H9 (cell line): ENCODE measurements around the gene ADGRF5. TPM values are rescaled to one million over a fixed set of nuclear protein-coding genes. Genes with fewer than 3 reads are reported as not detected.

ENCODE experiments used
- DNase-seq: peaks from one replicate; pipeline ENCODE4 v3.0.0-alpha.2; 2017
- H2AFZ ChIP-seq: one replicate; pipeline ENCODE4 v1.6.1; 2013; ENCODE audit warnings: mild to moderate bottlenecking, low read length, control low read depth, moderate library complexity
- H2AK5ac ChIP-seq: 2 replicates; pipeline ENCODE4 v1.6.1; 2013; ENCODE audit warnings: low read length, control low read depth, mixed read lengths; ENCODE audit not compliant: insufficient read length
- H2BK120ac ChIP-seq: one replicate; pipeline ENCODE4 v1.6.1; 2013; ENCODE audit warnings: low read depth, mild to moderate bottlenecking, low read length, control low read depth, inconsistent platforms; ENCODE audit not compliant: poor library complexity, severe bottlenecking
- H2BK12ac ChIP-seq: 2 replicates; pipeline ENCODE4 v1.6.1; 2013; ENCODE audit warnings: low read length, control low read depth, mixed read lengths, low read depth; ENCODE audit not compliant: insufficient read length
- H2BK15ac ChIP-seq: 2 replicates; pipeline ENCODE4 v1.6.1; 2013; ENCODE audit warnings: low read depth, low read length, control low read depth
- H2BK20ac ChIP-seq: one replicate; pipeline ENCODE4 v1.6.1; 2013; ENCODE audit warnings: low read depth, mild to moderate bottlenecking, low read length, control low read depth, inconsistent platforms; ENCODE audit not compliant: poor library complexity, severe bottlenecking
- H2BK5ac ChIP-seq: 2 replicates; pipeline ENCODE4 v1.6.1; 2013; ENCODE audit warnings: low read length, control low read depth, mixed read lengths; ENCODE audit not compliant: insufficient read length
- H3K14ac ChIP-seq: 2 replicates; pipeline ENCODE4 v1.6.1; 2013; ENCODE audit warnings: low read length, control low read depth; ENCODE audit not compliant: insufficient read depth
- H3K18ac ChIP-seq: 2 replicates; pipeline ENCODE4 v1.6.1; 2013; ENCODE audit warnings: low read depth, mild to moderate bottlenecking, mixed read lengths, low read length, control low read depth; ENCODE audit not compliant: insufficient read length
- H3K23ac ChIP-seq: 2 replicates; pipeline ENCODE4 v1.6.1; 2013; ENCODE audit warnings: low read length, control low read depth, mixed read lengths, low read depth; ENCODE audit not compliant: insufficient read length
- H3K23me2 ChIP-seq: 2 replicates; pipeline ENCODE4 v1.6.1; 2013; ENCODE audit warnings: low read depth, mild to moderate bottlenecking, mixed read lengths, low read length, control low read depth; ENCODE audit not compliant: insufficient read length, poor library complexity, severe bottlenecking
- H3K27ac ChIP-seq: 2 replicates; pipeline ENCODE4 v1.5.1; 2013; ENCODE audit warnings: low read length, control low read depth, mixed read lengths, low read depth; ENCODE audit not compliant: insufficient read length
- H3K27me3 ChIP-seq: 2 replicates; pipeline ENCODE4 v1.6.1; 2013; ENCODE audit warnings: low read length, control low read depth, inconsistent platforms; ENCODE audit not compliant: insufficient read depth
- H3K4ac ChIP-seq: 2 replicates; pipeline ENCODE4 v1.6.1; 2013; ENCODE audit warnings: low read depth, mild to moderate bottlenecking, control low read depth, inconsistent platforms, low read length, moderate library complexity
- H3K4me1 ChIP-seq: 2 replicates; pipeline ENCODE4 v1.6.1; 2013; ENCODE audit warnings: low read length, control low read depth, inconsistent platforms; ENCODE audit not compliant: insufficient read depth
- H3K4me2 ChIP-seq: 2 replicates; pipeline ENCODE4 v1.6.1; 2013; ENCODE audit warnings: low read length, control low read depth, mixed read lengths; ENCODE audit not compliant: insufficient read length, insufficient read depth
- H3K56ac ChIP-seq: 2 replicates; pipeline ENCODE4 v1.6.1; 2013; ENCODE audit warnings: low read depth, mild to moderate bottlenecking, mixed read lengths, low read length, control low read depth; ENCODE audit not compliant: insufficient read length
- H3K79me1 ChIP-seq: 2 replicates; pipeline ENCODE4 v1.6.1; 2013; ENCODE audit warnings: low read depth, mild to moderate bottlenecking, moderate library complexity, low read length, control low read depth, inconsistent platforms; ENCODE audit not compliant: insufficient read depth, poor library complexity, severe bottlenecking
- H3K79me2 ChIP-seq: 2 replicates; pipeline ENCODE4 v1.6.1; 2013; ENCODE audit warnings: low read length, control low read depth, inconsistent platforms; ENCODE audit not compliant: insufficient read depth
- H3K9ac ChIP-seq: 2 replicates; pipeline ENCODE4 v1.6.1; 2013; ENCODE audit warnings: low read length, control low read depth, mixed read lengths; ENCODE audit not compliant: insufficient read length; ENCODE audit errors: extremely low read depth
- H3K9me3 ChIP-seq: one replicate; pipeline ENCODE4 v1.6.1; 2013; ENCODE audit warnings: low read depth, low read length, inconsistent platforms; ENCODE audit not compliant: control insufficient read depth
- H3T11ph ChIP-seq: one replicate; pipeline ENCODE4 v1.6.1; 2013; ENCODE audit warnings: mild to moderate bottlenecking, low read length, control low read depth, inconsistent platforms
- H4K20me1 ChIP-seq: one replicate; pipeline ENCODE4 v1.6.1; 2013; ENCODE audit not compliant: control insufficient read depth, insufficient read length, insufficient read depth
- H4K5ac ChIP-seq: 2 replicates; pipeline ENCODE4 v1.6.1; 2013; ENCODE audit warnings: low read depth, mild to moderate bottlenecking, mixed read lengths, low read length, control low read depth; ENCODE audit not compliant: insufficient read length
- H4K8ac ChIP-seq: replicated peaks from 2 replicates; pipeline ENCODE4 v1.6.1; 2013; ENCODE audit warnings: low read length, control low read depth, mixed read lengths, low read depth; ENCODE audit not compliant: insufficient read length
- H4K91ac ChIP-seq: 2 replicates; pipeline ENCODE4 v1.6.1; 2013; ENCODE audit warnings: low read depth, mild to moderate bottlenecking, moderate library complexity, mixed read lengths, low read length, control low read depth; ENCODE audit not compliant: insufficient read length
- H3K27ac Mint-ChIP-seq, 3 experiments: 2 replicates in 2 of 3; 3 replicates in 1 of 3; pipeline ENCODE4 v1.8.0; 2020 to 2021; ENCODE audit warnings: mixed read lengths in 3 of 3, mild to moderate bottlenecking in 1 of 3, moderate library complexity in 1 of 3
- H3K27me3 Mint-ChIP-seq: 2 replicates; pipeline ENCODE4 v1.8.0; 2021; ENCODE audit warnings: low read depth, mild to moderate bottlenecking, moderate library complexity, mixed read lengths
- H3K36me3 Mint-ChIP-seq, 3 experiments: 2 replicates in 2 of 3; 3 replicates in 1 of 3; pipeline ENCODE4 v1.8.0; 2020 to 2021; ENCODE audit warnings: low read depth in 3 of 3, mixed read lengths in 3 of 3; ENCODE audit not compliant: insufficient read depth in 1 of 3
- H3K4me1 Mint-ChIP-seq, 2 experiments: 2 replicates each; pipeline ENCODE4 v1.8.0; 2020; ENCODE audit warnings: mixed read lengths in 2 of 2
- H3K4me3 Mint-ChIP-seq, 2 experiments: 2 replicates in 1 of 2; 3 replicates in 1 of 2; pipeline ENCODE4 v1.8.0; 2020 to 2021; ENCODE audit warnings: mild to moderate bottlenecking in 2 of 2, mixed read lengths in 2 of 2, moderate library complexity in 1 of 2
- H3K9me3 Mint-ChIP-seq, 2 experiments: 2 replicates in 1 of 2; 3 replicates in 1 of 2; pipeline ENCODE4 v1.8.0; 2020; ENCODE audit warnings: mild to moderate bottlenecking in 2 of 2, mixed read lengths in 2 of 2, moderate library complexity in 1 of 2
- CTCF ChIP-seq: fragments of 200-600 bp; sonication (generic); conservative IDR thresholded peaks from 3 replicates; pipeline ENCODE4 v1.8.0; 2021; ENCODE audit warnings: antibody characterized with exemption, mild to moderate bottlenecking
- WGBS: extraction: QIAGEN DNeasy Blood & Tissue Kit; methylation state at CpG from one replicate; pipeline ENCODE4 v1.1.7; 2013; ENCODE audit warnings: missing lambda C conversion rate, low lambda C conversion rate, mixed read lengths; ENCODE audit not compliant: insufficient read length; ENCODE audit errors: extremely low coverage; 5-methylcytosine and 5-hydroxymethylcytosine counted together
- total RNA-seq: library from RNA; stranded (reverse); gene quantifications from 2 replicates; pipeline ENCODE4 v1.2.1, GENCODE V29; 2021

ADGRF5 gene
- total RNA-seq, 1 experiment from 2014 or later = not detected

- Mint-ChIP-seq H3K4me1 (peaks cover 6 to 9% of the 10 kb centered on the region in 2 experiments; a peak in 3 of 4 replicates), H3K4me3 (no peak overlapping the region), H3K9me3 (no peaks in the 10 kb centered on the region; a peak in 1 of 5 replicates), H3K27me3 (no peaks in the 10 kb centered on the region), H3K36me3 (no peaks in the 10 kb centered on the region), H3K27ac (no peak overlapping the region)
- no peak overlapping the region for H3T11ph ChIP-seq
- no CpG with 5 or more reads among the region's 3 CpGs for WGBS
- H3K4me2 ChIP-seq = no peak overlapping the region
- H2BK12ac ChIP-seq = no peak overlapping the region
- H4K5ac ChIP-seq = no peak overlapping the region
- H4K91ac ChIP-seq = no peak overlapping the region
- H2BK20ac ChIP-seq = no peak overlapping the region
- no peaks in the 10 kb centered on the region for H3K23me2 ChIP-seq
- H2BK5ac ChIP-seq = no peak overlapping the region
- H3K27ac ChIP-seq = no peak overlapping the region
- no peak overlapping the region for H3K14ac ChIP-seq
- no peaks in the 10 kb centered on the region for H3K79me1 ChIP-seq
- H2AFZ ChIP-seq = no peak overlapping the region
- TF ChIP-seq CTCF = no peak
- no peak overlapping the region for H2BK120ac ChIP-seq
- H3K27me3 ChIP-seq = no peaks in the 10 kb centered on the region
- H2BK15ac ChIP-seq = no peak overlapping the region
- no peak for DNase-seq
- no peak overlapping the region for H3K23ac ChIP-seq
- H3K9ac ChIP-seq = no peak overlapping the region
- no peaks in the 10 kb centered on the region for H3K4me1 ChIP-seq
- H2AK5ac ChIP-seq = no peak overlapping the region
- no peak overlapping the region for H3K4ac ChIP-seq
- no peak overlapping the region for H4K8ac ChIP-seq
- no peak overlapping the region for H3K56ac ChIP-seq
- no peak overlapping the region for H3K18ac ChIP-seq
- no peaks in the 10 kb centered on the region for H3K9me3 ChIP-seq
- H3K79me2 ChIP-seq = no peaks in the 10 kb centered on the region
- no peaks in the 10 kb centered on the region for H4K20me1 ChIP-seq
Measured at GRCh38 chr6:46918806-46919205, 2.9 kb downstream of the ADGRF5 start.
